Measurements from ENCODE around the gene CAPN5. TPM values are rescaled to one million over a fixed set of nuclear protein-coding genes. Genes with fewer than 3 reads are reported as not detected.

Gene CAPN5
- total RNA-seq, 1 donor from 2014 or later = 29.7 TPM

DNA sequence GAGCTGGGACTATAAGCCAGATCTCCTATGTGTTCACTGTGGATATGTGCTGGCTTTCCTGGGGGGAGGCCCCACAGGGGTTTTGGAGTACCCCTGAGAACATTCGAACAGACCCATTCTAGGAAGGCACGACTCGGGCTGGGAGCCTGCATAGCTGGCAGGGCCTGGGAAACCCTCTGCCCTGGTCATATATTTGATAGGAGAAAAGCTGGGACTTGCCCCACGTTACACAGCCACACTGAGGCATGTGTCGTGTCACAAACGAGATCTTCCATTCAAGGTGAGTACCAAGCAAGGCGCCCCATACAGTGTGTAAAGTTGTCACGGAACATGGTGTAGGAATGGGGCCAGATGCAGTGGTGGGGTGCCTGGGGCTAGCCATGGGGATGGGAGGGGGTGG is 72.4 kb downstream of the CAPN5 start:
- peak overlapping the region; percentile 36 for H3K27ac Mint-ChIP-seq (ENCODE audit: unreplicated experiment)
- H3K27me3 Mint-ChIP-seq (ENCODE audit: unreplicated experiment) = peaks cover 15% of the 10 kb centered on the region
- no peaks in the 10 kb centered on the region for H3K9me3 Mint-ChIP-seq (ENCODE audit: unreplicated experiment)
- peaks cover 26% of the 10 kb centered on the region for H3K4me1 Mint-ChIP-seq (ENCODE audit: unreplicated experiment)
- DNase-seq (ENCODE audit: low spot score) = no peak
- TF ChIP-seq, protein P1, sequence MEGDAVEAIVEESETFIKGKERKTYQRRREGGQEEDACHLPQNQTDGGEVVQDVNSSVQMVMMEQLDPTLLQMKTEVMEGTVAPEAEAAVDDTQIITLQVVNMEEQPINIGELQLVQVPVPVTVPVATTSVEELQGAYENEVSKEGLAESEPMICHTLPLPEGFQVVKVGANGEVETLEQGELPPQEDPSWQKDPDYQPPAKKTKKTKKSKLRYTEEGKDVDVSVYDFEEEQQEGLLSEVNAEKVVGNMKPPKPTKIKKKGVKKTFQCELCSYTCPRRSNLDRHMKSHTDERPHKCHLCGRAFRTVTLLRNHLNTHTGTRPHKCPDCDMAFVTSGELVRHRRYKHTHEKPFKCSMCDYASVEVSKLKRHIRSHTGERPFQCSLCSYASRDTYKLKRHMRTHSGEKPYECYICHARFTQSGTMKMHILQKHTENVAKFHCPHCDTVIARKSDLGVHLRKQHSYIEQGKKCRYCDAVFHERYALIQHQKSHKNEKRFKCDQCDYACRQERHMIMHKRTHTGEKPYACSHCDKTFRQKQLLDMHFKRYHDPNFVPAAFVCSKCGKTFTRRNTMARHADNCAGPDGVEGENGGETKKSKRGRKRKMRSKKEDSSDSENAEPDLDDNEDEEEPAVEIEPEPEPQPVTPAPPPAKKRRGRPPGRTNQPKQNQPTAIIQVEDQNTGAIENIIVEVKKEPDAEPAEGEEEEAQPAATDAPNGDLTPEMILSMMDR (IDR thresholded peaks at IDR 0.05; ENCODE audit: unreplicated experiment) = no peak
- no peak overlapping the region for H3K4me3 Mint-ChIP-seq (ENCODE audit: unreplicated experiment)
- H3K36me3 Mint-ChIP-seq (ENCODE audit: low read depth, unreplicated experiment) = peaks cover 3% of the 10 kb centered on the region

- Mint-ChIP-seq H3K36me3 (ENCODE audit: low read depth, unreplicated experiment) (peaks cover 3% of the 10 kb centered on the region), H3K4me1 (ENCODE audit: unreplicated experiment) (peaks cover 26% of the 10 kb centered on the region), H3K9me3 (ENCODE audit: unreplicated experiment) (no peaks in the 10 kb centered on the region), H3K27me3 (ENCODE audit: unreplicated experiment) (peaks cover 17% of the 10 kb centered on the region), H3K27ac (ENCODE audit: unreplicated experiment) (peak overlapping the region; percentile 91), H3K4me3 (ENCODE audit: unreplicated experiment) (no peak overlapping the region)
- DNase-seq (ENCODE audit: low spot score) = peak; percentile 50
- TF ChIP-seq, protein P1 (IDR thresholded peaks at IDR 0.05; ENCODE audit: unreplicated experiment) = no peak
These were observed 73.6 kb downstream of the CAPN5 start for GRCh38 chr11:77140231-77140851.

GRCh38 chr11:77141034-77141433 is 74.3 kb downstream of the CAPN5 start:
- H3K4me3 Mint-ChIP-seq (ENCODE audit: unreplicated experiment) = no peak overlapping the region
- no peak overlapping the region for H3K27ac Mint-ChIP-seq (ENCODE audit: unreplicated experiment)
- H3K27me3 Mint-ChIP-seq (ENCODE audit: unreplicated experiment) = peaks cover 17% of the 10 kb centered on the region
- H3K9me3 Mint-ChIP-seq (ENCODE audit: unreplicated experiment) = no peaks in the 10 kb centered on the region
- H3K36me3 Mint-ChIP-seq (ENCODE audit: low read depth, unreplicated experiment) = peaks cover 3% of the 10 kb centered on the region
- H3K4me1 Mint-ChIP-seq (ENCODE audit: unreplicated experiment) = peaks cover 26% of the 10 kb centered on the region
- DNase-seq (ENCODE audit: low spot score) = no peak
- TF ChIP-seq, protein P1 (IDR thresholded peaks at IDR 0.05; ENCODE audit: unreplicated experiment) = no peak

DNA sequence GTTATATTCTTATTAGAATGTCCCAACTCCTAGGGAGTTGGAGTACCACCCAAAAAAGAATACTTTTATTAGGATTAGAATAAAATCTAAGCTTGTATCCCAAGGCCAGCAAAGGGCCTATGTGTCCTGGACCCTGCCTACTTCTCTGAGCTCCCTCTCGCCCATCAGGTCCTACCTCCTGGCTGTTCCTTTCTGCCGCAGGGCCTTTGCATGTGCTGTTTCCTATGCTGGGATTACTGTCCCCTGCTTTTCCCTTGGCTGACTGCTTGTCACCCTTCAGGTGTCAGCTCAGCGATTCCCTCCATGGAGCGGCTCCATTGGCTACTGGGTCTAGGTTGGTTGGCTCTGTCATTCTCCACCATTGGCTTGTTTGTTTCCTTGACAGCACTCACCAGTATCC is 74.7 kb downstream of the CAPN5 start:
- H3K4me3 Mint-ChIP-seq (ENCODE audit: unreplicated experiment) = no peak overlapping the region
- peaks cover 26% of the 10 kb centered on the region for H3K4me1 Mint-ChIP-seq (ENCODE audit: unreplicated experiment)
- no peak for DNase-seq (ENCODE audit: low spot score)
- no peak overlapping the region for H3K27ac Mint-ChIP-seq (ENCODE audit: unreplicated experiment)
- peaks cover 3% of the 10 kb centered on the region for H3K36me3 Mint-ChIP-seq (ENCODE audit: low read depth, unreplicated experiment)
- H3K27me3 Mint-ChIP-seq (ENCODE audit: unreplicated experiment) = peaks cover 17% of the 10 kb centered on the region
- no peaks in the 10 kb centered on the region for H3K9me3 Mint-ChIP-seq (ENCODE audit: unreplicated experiment)
- TF ChIP-seq, protein P1 (IDR thresholded peaks at IDR 0.05; ENCODE audit: unreplicated experiment) = no peak

- Mint-ChIP-seq H3K36me3 (ENCODE audit: low read depth, unreplicated experiment) (peaks cover 3% of the 10 kb centered on the region), H3K9me3 (ENCODE audit: unreplicated experiment) (no peaks in the 10 kb centered on the region), H3K4me3 (ENCODE audit: unreplicated experiment) (no peak overlapping the region), H3K4me1 (ENCODE audit: unreplicated experiment) (peaks cover 26% of the 10 kb centered on the region), H3K27ac (ENCODE audit: unreplicated experiment) (no peak overlapping the region), H3K27me3 (ENCODE audit: unreplicated experiment) (peaks cover 20% of the 10 kb centered on the region)
- TF ChIP-seq, protein P1 (IDR thresholded peaks at IDR 0.05; ENCODE audit: unreplicated experiment) = no peak
- no peak for DNase-seq (ENCODE audit: low spot score)
These were observed 75.6 kb downstream of the CAPN5 start for GRCh38 chr11:77142091-77142975.
